ENCODE measurements around the gene IRGQ.

IRGQ gene

DNA sequence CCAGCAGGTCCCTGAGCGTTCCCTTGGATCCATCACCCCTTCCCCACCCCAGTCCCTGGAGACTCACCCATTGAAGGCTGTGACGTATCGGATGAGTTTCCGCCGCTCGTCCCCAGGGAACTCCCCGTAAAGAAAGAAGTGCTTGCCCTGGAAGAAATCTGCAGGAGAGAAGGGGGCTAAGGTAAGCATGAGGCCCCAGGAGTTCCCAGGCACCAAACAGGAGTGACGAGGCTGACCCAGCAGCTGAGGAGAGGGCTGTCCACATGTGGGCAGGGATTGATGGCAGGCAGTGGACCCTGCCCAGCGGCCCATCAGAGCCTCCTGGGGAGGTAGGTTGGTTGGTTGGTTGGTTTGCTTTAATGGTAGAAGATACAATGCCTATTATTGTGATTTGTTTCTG is 51.9 kb downstream of the IRGQ start:
- no peak for DNase-seq (ENCODE audit: low read depth)

GRCh38 chr19:43541920-43542650 is 53.8 kb downstream of the IRGQ start:
- no peak for DNase-seq (ENCODE audit: low read depth)

DNA sequence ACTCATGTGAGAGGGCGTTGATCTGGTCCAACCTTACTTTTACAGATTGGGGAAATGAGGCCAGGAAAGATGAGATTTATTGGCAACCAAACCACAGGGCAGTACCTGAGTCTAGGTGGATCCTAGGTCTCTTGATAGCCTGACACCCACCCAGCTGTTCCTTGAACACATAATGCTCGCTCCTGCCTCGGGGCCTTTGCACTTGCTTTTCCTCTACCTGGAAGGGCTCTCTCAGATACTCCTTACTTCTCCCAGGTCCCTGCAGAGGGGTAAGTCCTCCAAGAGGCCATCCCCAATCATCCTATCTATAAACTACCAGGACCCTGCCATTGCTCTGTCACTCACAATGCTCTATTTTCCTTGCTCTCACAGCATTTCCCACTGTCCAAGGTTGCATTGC is 55.6 kb downstream of the IRGQ start:
- DNase-seq (ENCODE audit: low read depth), result no peak

- DNase-seq (ENCODE audit: low read depth), result no peak
Observed at GRCh38 chr19:43538922-43539321, 57.0 kb downstream of the IRGQ start.

DNA sequence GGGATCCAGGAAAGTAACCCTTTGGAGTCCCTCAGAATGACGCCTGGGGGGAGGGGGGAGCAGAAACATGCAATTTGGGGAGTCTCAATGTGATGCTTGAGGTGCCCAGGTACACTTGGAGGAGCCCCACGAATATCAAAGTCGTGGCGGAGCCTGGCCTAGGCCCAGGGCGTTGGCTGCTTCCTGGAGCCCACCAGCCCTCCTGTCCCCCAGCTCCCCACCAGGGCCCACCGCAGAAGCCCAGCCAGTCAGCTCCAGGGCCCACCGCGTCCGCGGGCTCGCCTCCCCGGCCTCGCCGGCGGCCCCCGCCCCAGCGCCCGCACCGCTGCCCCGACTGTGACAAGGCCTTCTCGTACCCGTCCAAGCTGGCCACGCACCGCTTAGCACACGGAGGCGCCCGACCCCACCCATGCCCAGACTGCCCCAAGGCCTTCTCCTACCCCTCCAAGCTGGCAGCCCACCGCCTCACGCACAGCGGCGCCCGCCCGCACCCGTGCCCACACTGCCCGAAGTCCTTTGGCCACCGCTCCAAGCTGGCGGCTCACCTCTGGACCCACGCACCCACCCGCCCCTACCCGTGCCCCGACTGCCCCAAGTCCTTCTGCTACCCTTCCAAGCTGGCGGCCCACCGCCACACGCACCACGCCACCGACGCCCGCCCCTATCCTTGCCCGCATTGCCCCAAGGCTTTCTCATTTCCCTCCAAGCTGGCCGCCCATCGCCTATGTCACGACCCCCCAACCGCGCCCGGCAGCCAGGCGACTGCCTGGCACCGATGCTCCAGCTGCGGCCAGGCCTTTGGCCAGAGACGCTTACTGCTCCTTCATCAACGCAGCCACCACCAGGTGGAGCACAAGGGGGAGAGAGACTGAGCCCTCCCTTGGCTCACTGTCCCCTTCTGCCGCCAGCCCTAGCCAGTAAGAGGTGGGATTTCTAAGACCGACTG is 60.8 kb downstream of the IRGQ start:
- no peak for DNase-seq (ENCODE audit: low read depth)

Data from activated T-cell treated with anti-CD3 and anti-CD28 coated beads for 24 hours (primary cell).